ENCODE measurements around the gene MAST4. TPM values are rescaled to one million over a fixed set of nuclear protein-coding genes. Genes with fewer than 3 reads are reported as not detected.

Gene MAST4
- total RNA-seq, 1 donor from 2014 or later = 112 TPM

GRCh38 chr5:66710557-66711088 lies 114.4 kb downstream of the MAST4 start:
- Mint-ChIP-seq H3K4me3 (ENCODE audit: unreplicated experiment) (no peak overlapping the region), H3K36me3 (ENCODE audit: low read depth, unreplicated experiment) (peaks cover 4% of the 10 kb centered on the region), H3K9me3 (ENCODE audit: unreplicated experiment) (no peaks in the 10 kb centered on the region), H3K27ac (ENCODE audit: unreplicated experiment) (no peak overlapping the region), H3K27me3 (ENCODE audit: unreplicated experiment) (no peaks in the 10 kb centered on the region), H3K4me1 (ENCODE audit: unreplicated experiment) (no peaks in the 10 kb centered on the region)
- no peak for DNase-seq (ENCODE audit: low spot score)
- no peak for TF ChIP-seq CTCF (IDR thresholded peaks at IDR 0.05; ENCODE audit: unreplicated experiment)

- peaks cover 13% of the 10 kb centered on the region for H3K4me1 Mint-ChIP-seq (ENCODE audit: unreplicated experiment)
- H3K27me3 Mint-ChIP-seq (ENCODE audit: unreplicated experiment) = no peaks in the 10 kb centered on the region
- no peak for DNase-seq (ENCODE audit: low spot score)
- H3K9me3 Mint-ChIP-seq (ENCODE audit: unreplicated experiment) = no peaks in the 10 kb centered on the region
- H3K36me3 Mint-ChIP-seq (ENCODE audit: low read depth, unreplicated experiment) = no peaks in the 10 kb centered on the region
- H3K27ac Mint-ChIP-seq (ENCODE audit: unreplicated experiment) = no peak overlapping the region
- no peak for TF ChIP-seq CTCF (IDR thresholded peaks at IDR 0.05; ENCODE audit: unreplicated experiment)
- H3K4me3 Mint-ChIP-seq (ENCODE audit: unreplicated experiment) = no peak overlapping the region
Observed at GRCh38 chr5:66713998-66714397, 117.8 kb downstream of the MAST4 start.

GRCh38 chr5:66717455-66718373 lies 121.5 kb downstream of the MAST4 start:
- Mint-ChIP-seq H3K4me3 (ENCODE audit: unreplicated experiment) (no peak overlapping the region), H3K4me1 (ENCODE audit: unreplicated experiment) (peaks cover 30% of the 10 kb centered on the region), H3K36me3 (ENCODE audit: low read depth, unreplicated experiment) (no peaks in the 10 kb centered on the region), H3K9me3 (ENCODE audit: unreplicated experiment) (no peaks in the 10 kb centered on the region), H3K27me3 (ENCODE audit: unreplicated experiment) (peaks cover 4% of the 10 kb centered on the region), H3K27ac (ENCODE audit: unreplicated experiment) (peak overlapping the region; percentile 45)
- no peak for TF ChIP-seq CTCF (IDR thresholded peaks at IDR 0.05; ENCODE audit: unreplicated experiment)
- no peak for DNase-seq (ENCODE audit: low spot score)

GRCh38 chr5:66718374-66719002 lies 122.3 kb downstream of the MAST4 start:
- Mint-ChIP-seq H3K4me3 (ENCODE audit: unreplicated experiment) (no peak overlapping the region), H3K36me3 (ENCODE audit: low read depth, unreplicated experiment) (no peaks in the 10 kb centered on the region), H3K9me3 (ENCODE audit: unreplicated experiment) (no peaks in the 10 kb centered on the region), H3K27ac (ENCODE audit: unreplicated experiment) (peak overlapping the region; percentile 45), H3K4me1 (ENCODE audit: unreplicated experiment) (peaks cover 30% of the 10 kb centered on the region), H3K27me3 (ENCODE audit: unreplicated experiment) (peaks cover 4% of the 10 kb centered on the region)
- no peak for TF ChIP-seq CTCF (IDR thresholded peaks at IDR 0.05; ENCODE audit: unreplicated experiment)
- DNase-seq (ENCODE audit: low spot score) = no peak

Data from endothelial cell (in vitro differentiated cells).